Right atrium auricular region (tissue), 2 donors: Measurements from ENCODE around the gene HADHA. TPM values are rescaled to one million over a fixed set of nuclear protein-coding genes. Genes with fewer than 3 reads are reported as not detected.

Source experiments
- DNase-seq: peaks from one replicate; pipeline ENCODE4 v3.0.0-alpha.2; 2019; ENCODE audit warnings: low spot score
- H3K27ac ChIP-seq, 2 donors: fragments of 200-600 bp; sonication (generic); 1 replicate in 1 of 2; 2 replicates in 1 of 2; pipeline ENCODE4 v1.5.1; 2016 to 2019
- H3K27me3 ChIP-seq, 2 donors: fragments of 200-600 bp; sonication (generic); one replicate each; pipeline versions ENCODE4 v1.5.1 to v1.6.0; 2017 to 2019
- H3K36me3 ChIP-seq: fragments of 200-600 bp; sonication (generic); one replicate; pipeline ENCODE4 v1.5.1; 2016
- H3K4me1 ChIP-seq, 2 donors: fragments of 200-600 bp; sonication (generic); one replicate each; pipeline versions ENCODE4 v1.5.1 to v1.6.0; 2017 to 2019
- H3K4me3 ChIP-seq, 2 donors: fragments of 200-600 bp; sonication (generic); 1 replicate in 1 of 2; 2 replicates in 1 of 2; pipeline ENCODE4 v1.5.1; 2017 to 2019; ENCODE audit warnings: mild to moderate bottlenecking in 1 of 2, moderate library complexity in 1 of 2
- H3K9me3 ChIP-seq, 2 donors: fragments of 200-600 bp; sonication (generic); one replicate each; pipeline ENCODE4 v1.5.1; 2019
- CTCF ChIP-seq, 2 donors: fragments of 200-600 bp; sonication (generic); IDR thresholded peaks; one replicate each; pipeline ENCODE4 v1.5.1; 2019; ENCODE audit warnings: antibody characterized with exemption in 2 of 2
- total RNA-seq, 2 donors: library from RNA; depleted of rRNA; stranded (reverse); fragments of >200 nt; gene quantifications; one replicate each; pipeline ENCODE4 v1.1.0, GENCODE V29; 2016

Gene HADHA
- total RNA-seq, 2 donors from 2014 or later, result 333 to 364 TPM

DNA sequence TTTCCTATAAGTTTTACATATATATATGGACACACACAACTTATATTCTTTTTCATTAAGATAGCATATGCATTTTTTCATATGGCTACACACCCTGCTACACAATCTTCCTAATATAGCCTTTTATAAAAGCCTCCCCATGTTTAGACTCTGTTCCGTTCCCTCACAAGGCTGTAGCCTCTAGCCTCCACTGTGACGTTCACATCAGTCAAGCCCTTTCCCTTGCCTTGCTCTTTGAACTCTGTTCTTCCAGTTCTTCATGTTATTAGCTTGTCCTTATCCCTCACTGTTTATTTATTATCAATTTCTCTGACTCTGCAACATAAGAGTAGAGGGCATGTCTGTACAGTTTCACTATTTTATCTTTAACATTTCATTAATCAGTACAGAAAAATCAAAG, 39.2 kb upstream of the HADHA start:
- DNase-seq, result no peak
- H3K27ac ChIP-seq, result no peak overlapping the region
- TF ChIP-seq CTCF (IDR thresholded peaks at IDR 0.05), result no peak
- H3K9me3 ChIP-seq, result no peaks in the 10 kb centered on the region
- no peaks in the 10 kb centered on the region for H3K27me3 ChIP-seq
- H3K36me3 ChIP-seq, result peaks cover 95% of the 10 kb centered on the region
- H3K4me3 ChIP-seq, result no peak overlapping the region
- no peaks in the 10 kb centered on the region for H3K4me1 ChIP-seq

- no peak overlapping the region for H3K4me3 ChIP-seq
- H3K27ac ChIP-seq, result no peak overlapping the region
- H3K4me1 ChIP-seq, result no peaks in the 10 kb centered on the region
- no peak for TF ChIP-seq CTCF (IDR thresholded peaks at IDR 0.05)
- H3K9me3 ChIP-seq, result no peaks in the 10 kb centered on the region
- H3K36me3 ChIP-seq, result peaks cover 95% of the 10 kb centered on the region
- DNase-seq, result no peak
- H3K27me3 ChIP-seq, result no peaks in the 10 kb centered on the region
Observed at GRCh38 chr2:26281226-26281625, 36.8 kb upstream of the HADHA start.

DNA sequence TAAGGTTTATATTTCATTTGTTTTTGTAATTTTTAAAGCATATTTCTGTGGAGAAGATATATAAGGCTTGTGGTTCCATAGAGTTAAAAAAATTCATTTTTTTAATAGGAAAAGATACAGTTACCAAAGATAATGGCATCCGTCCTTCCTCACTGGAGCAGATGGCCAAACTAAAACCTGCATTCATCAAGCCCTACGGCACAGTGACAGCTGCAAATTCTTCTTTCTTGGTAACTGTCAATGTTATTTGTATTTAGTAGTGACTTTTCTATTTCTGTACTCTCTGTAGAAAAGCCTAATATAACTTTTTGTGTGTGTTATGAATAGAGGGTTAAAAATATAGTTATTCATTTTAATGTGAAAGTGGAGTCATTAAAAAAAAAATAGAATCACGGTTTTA, 35.5 kb upstream of the HADHA start:
- Histone ChIP-seq H3K4me3 (no peak overlapping the region), H3K27ac (no peak overlapping the region), H3K9me3 (no peaks in the 10 kb centered on the region), H3K4me1 (peaks cover 0 to 8% of the 10 kb centered on the region in 2 donors), H3K36me3 (peaks cover 87% of the 10 kb centered on the region), H3K27me3 (no peaks in the 10 kb centered on the region)
- TF ChIP-seq CTCF (IDR thresholded peaks at IDR 0.05), result no peak
- DNase-seq, result no peak

DNA sequence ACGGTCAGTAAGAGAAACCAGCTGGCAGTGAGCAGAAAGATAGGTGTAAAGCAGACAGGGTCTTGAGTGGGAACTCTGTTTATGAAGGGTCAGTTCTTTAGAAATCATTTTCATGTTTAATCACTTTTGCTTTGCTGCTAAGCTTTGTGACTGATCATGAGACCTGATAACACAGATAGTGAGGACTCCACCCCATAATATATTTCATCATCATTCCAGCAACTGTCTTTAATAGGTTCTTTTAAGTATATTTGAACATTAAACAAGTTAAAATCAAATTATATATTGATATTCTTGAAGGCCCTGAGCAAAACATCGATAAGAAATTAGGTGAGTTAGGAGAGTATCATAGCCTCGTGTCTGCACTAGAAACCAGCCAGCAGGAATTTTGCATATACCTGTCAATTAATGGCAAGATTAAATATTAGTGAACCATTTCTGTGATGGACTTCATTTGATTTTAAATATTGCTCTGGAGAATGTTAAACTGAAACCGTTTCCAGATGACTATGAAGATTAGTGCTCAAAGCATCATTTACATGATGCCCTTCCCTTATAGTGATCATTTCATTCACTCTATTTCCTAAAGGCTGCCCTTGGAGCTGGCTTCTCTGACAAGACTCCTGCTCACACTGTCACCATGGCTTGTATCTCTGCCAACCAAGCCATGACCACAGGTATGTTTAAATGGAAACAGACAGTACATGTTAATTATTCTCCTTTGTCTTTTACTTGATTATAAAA, 32.2 kb upstream of the HADHA start:
- Histone ChIP-seq H3K36me3 (peaks cover 55% of the 10 kb centered on the region), H3K27ac (peak overlapping the region in 1 of 2 donors; percentile 87), H3K4me1 (peaks cover 0 to 36% of the 10 kb centered on the region in 2 donors), H3K27me3 (no peaks in the 10 kb centered on the region), H3K9me3 (no peaks in the 10 kb centered on the region), H3K4me3 (no peak overlapping the region)
- no peak for TF ChIP-seq CTCF (IDR thresholded peaks at IDR 0.05)
- no peak for DNase-seq

DNA sequence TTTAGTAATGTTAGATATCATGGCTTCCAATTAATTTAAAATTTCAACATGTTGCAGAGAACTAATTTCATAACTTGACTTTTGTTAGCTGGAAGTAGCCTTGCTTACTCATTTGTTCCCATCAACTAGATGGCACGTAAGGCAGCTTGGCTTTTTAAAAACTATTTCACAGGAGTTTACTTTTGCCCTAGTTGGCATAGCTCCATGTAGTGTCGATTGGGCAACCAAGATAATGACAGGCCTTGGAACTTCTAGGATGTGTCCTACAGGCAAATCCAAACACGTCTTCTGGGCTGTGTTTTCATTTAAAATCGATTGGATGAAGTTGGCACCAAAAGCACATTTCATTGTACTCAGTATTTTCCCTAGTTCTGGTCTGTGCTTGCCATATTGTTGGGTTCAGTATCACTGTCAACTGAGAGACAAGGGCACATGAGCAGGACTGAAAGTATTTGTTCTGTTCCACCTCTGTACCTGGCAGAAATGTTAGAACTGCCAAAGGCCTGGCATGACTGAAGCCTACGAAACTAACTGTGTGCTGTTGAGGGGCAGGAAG, 29.7 kb upstream of the HADHA start:
- peaks cover 32% of the 10 kb centered on the region for H3K36me3 ChIP-seq
- TF ChIP-seq CTCF (IDR thresholded peaks at IDR 0.05), result no peak
- peaks cover 0 to 42% of the 10 kb centered on the region in 2 donors for H3K4me1 ChIP-seq
- no peaks in the 10 kb centered on the region for H3K27me3 ChIP-seq
- no peaks in the 10 kb centered on the region for H3K9me3 ChIP-seq
- no peak overlapping the region for H3K4me3 ChIP-seq
- peak overlapping the region; percentile 54 to 87 for H3K27ac ChIP-seq
- peak; percentile 94 for DNase-seq
